ENCODE measurements around the gene MOB1A. TPM values are rescaled to one million over a fixed set of nuclear protein-coding genes. Genes with fewer than 3 reads are reported as not detected.

MOB1A gene
- total and polyA plus RNA-seq, 2 of the 13 experiments (the other 11 are each of a cell fraction or from before 2014, with no cell fraction given) = 48.2 to 139 TPM

DNA sequence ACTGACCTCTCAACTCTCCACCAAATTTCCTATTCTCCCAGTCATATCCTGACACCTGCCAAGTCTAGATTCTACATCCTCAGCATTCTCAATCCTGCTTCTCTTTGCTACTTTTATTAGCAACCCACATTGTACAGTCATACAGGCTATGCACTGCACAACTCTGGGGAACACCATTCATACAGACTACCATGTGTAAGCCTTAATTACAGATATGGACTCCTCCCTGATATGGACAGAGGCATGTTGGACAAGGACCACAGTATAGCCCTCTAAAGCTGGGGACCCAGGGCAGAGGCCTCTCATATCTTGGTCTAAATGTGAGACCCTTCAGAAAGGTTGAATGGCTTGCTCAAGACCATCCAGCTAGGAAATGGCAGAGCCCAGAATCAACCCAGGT is 67.3 kb downstream of the MOB1A start:
- Histone ChIP-seq H3K9ac (ENCODE audit: insufficient read depth, low read depth, low read length) (no peak overlapping the region), H4K20me1 (ENCODE audit: insufficient read depth, low read length) (no peaks in the 10 kb centered on the region), H3K4me2 (ENCODE audit: low read depth, low read length) (no peak overlapping the region), H3K4me3 (replicated peaks in 1 of 3; ENCODE audit: insufficient read depth in 1 of 3, low read depth in 2 of 3, low read length in 3 of 3) (no peak overlapping the region), H3K9me3 (ENCODE audit: low read length) (no peaks in the 10 kb centered on the region), H3K4me1 (ENCODE audit: insufficient read depth, low read length) (no peaks in the 10 kb centered on the region), H3K27me3 (ENCODE audit: control insufficient read depth in 1 of 2, insufficient read depth in 2 of 2, low read length in 2 of 2) (no peaks in the 10 kb centered on the region), H3K27ac (ENCODE audit: extremely low read length, insufficient read depth, low read length) (no peak overlapping the region), H3K36me3 (replicated peaks in 1 of 2; ENCODE audit: control insufficient read depth in 1 of 2, insufficient read depth in 2 of 2, low read length in 2 of 2) (no peaks in the 10 kb centered on the region), H2AFZ (ENCODE audit: low read length) (no peak overlapping the region), H3K79me2 (ENCODE audit: insufficient read depth, low read length) (no peaks in the 10 kb centered on the region)
- no peak for DNase-seq (ENCODE audit: low spot score)
- BruUV-seq (replicated peaks) = no TSS peak
- in situ Hi-C loops (cut with HindIII; ENCODE audit: extremely low pct_ligation_motif_present, low pct_unique_long_range_greater_than_20kb) = no loop called here
- POLR2A ChIA-PET = no interaction called here
- no peak for FAIRE-seq
- intact Hi-C loops (cut with micrococcal nuclease; ENCODE audit: unreplicated experiment) = no loop called here
- CTCF ChIA-PET (ENCODE audit: low intra/inter-chr PET ratio, low total read pairs) = no interaction called here
- peak; percentile 51 for ATAC-seq
- TF ChIP-seq ZNF644 (CRISPR knock-in tag; IDR thresholded peaks at IDR 0.05; ENCODE audit: low read depth) = no peak
- TF ChIP-seq ZNF44 (CRISPR knock-in tag; IDR thresholded peaks at IDR 0.05) = no peak
- TF ChIP-seq HOXA5 (CRISPR knock-in tag; IDR thresholded peaks at IDR 0.05) = no peak
- TF ChIP-seq, protein P1, sequence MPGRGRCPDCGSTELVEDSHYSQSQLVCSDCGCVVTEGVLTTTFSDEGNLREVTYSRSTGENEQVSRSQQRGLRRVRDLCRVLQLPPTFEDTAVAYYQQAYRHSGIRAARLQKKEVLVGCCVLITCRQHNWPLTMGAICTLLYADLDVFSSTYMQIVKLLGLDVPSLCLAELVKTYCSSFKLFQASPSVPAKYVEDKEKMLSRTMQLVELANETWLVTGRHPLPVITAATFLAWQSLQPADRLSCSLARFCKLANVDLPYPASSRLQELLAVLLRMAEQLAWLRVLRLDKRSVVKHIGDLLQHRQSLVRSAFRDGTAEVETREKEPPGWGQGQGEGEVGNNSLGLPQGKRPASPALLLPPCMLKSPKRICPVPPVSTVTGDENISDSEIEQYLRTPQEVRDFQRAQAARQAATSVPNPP (CRISPR knock-in tag; IDR thresholded peaks at IDR 0.05) = no peak
- TF ChIP-seq, protein P2, sequence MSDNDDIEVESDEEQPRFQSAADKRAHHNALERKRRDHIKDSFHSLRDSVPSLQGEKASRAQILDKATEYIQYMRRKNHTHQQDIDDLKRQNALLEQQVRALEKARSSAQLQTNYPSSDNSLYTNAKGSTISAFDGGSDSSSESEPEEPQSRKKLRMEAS (IDR thresholded peaks at IDR 0.05) = no peak
- no peak for TF ChIP-seq SAP130 (CRISPR knock-in tag; IDR thresholded peaks at IDR 0.05; ENCODE audit: low read depth)
- no peak for TF ChIP-seq ZNF251 (CRISPR knock-in tag; IDR thresholded peaks at IDR 0.05)
- TF ChIP-seq, protein P3, sequence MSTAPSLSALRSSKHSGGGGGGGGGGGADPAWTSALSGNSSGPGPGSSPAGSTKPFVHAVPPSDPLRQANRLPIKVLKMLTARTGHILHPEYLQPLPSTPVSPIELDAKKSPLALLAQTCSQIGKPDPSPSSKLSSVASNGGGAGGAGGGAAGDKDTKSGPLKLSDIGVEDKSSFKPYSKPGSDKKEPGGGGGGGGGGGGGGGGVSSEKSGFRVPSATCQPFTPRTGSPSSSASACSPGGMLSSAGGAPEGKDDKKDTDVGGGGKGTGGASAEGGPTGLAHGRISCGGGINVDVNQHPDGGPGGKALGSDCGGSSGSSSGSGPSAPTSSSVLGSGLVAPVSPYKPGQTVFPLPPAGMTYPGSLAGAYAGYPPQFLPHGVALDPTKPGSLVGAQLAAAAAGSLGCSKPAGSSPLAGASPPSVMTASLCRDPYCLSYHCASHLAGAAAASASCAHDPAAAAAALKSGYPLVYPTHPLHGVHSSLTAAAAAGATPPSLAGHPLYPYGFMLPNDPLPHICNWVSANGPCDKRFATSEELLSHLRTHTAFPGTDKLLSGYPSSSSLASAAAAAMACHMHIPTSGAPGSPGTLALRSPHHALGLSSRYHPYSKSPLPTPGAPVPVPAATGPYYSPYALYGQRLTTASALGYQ (CRISPR knock-in tag; IDR thresholded peaks at IDR 0.05) = no peak
- no peak for TF ChIP-seq MIXL1 (CRISPR knock-in tag; IDR thresholded peaks at IDR 0.05)
- no peak for TF ChIP-seq AKAP8 (CRISPR knock-in tag; IDR thresholded peaks at IDR 0.05)
